ENCODE data around the gene SESN1.

Gene SESN1

DNA sequence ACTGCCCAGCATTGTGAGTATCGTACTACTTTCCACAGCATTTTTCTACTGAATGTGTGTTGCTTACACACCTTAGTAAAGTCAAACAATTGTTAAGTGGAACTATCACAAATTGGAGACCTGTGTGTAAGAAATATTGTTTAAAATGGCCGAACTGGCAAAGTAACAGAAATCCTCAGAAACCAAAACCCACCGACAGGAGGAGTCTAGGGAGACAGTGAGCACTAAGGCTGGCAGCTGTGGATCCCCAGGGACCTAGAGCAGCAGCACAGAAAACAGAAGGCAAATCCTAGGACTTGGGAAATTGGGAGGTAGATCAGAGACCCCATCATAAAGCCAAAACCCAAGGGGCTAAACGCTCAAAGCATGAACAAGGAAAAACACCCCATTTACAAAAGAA, 69.9 kb downstream of the SESN1 start:
- no peak for DNase-seq

DNA sequence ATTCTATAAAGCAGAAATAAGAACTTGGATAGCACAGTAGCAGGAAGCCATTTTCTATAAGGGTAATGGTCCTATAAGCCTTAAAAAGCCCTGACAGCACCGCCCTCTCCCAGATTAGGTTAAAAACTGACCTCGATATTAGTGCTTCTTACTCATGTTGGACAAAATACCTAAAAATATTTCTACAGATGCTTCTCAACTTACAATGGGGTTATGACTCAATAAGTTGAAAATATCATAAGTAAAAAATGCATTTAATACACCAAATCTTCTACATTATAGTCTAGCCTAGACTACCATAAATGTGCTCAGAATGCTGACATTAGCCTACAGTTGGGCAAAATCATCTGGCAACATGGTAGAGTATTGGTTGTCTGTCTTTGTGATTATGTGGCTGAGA, 70.3 kb downstream of the SESN1 start:
- DNase-seq, result no peak

DNA sequence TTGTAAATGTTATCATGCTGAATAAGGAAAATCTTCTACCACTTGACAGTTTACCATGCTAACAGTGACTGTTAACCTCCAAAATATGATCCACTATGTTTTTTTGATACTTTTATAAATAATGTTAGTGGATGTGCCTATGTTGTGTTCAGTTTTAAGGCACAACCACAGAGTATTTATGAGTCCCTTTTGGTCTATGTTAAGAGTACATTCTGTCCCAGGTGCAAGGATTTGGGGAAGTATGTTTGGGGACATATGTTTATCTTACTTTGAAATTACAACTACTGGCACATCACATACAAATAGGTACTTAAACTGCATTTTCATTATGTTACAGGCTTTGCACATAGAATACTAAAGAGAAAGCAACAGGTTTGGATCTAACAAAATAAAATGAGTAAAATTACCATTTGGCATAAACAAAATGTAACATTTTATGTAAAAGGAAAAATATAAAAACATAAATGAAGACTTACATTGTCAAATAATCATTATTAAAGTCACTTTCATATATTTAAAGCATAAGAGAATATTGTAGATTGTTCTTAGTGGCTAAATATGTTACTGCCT, 71.2 kb downstream of the SESN1 start:
- no peak for DNase-seq

DNA sequence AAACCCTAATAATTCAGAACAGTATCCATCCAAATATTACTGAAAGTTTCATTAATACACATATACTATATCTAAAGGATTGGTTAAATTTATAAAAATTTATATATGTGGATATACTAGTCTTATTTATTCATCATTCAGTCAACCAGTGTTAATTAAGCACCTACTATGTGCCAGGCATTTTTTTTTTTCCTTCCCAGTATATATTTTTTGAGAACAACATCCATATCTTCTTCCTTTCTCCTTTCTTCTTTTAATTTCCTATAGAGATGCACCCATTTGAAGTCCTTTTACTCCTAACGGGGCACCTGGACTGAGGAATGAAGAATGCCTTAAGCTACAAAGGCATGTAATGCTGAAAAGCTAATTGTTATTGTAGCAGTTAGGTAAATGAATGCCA, 72.8 kb downstream of the SESN1 start:
- no peak for DNase-seq

DNA sequence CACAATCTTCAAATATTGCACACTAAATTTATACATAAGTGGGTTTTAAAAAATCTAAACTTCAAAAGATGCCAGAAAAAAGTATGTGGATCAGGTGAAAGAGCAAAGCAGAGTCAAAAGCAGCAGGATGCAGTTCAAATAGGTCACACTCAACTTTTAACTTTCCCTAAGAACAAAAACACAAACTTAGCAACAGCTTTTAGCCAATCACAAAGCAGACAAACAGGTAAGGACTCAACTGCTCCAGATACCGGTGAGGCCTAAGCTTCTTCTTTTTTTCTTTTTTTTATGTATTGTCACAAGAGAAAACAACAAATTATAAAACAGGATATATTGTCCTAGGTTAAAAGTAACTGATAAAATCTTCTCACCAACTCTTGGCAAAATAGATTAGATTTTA, 74.7 kb downstream of the SESN1 start:
- no peak for DNase-seq

DNA sequence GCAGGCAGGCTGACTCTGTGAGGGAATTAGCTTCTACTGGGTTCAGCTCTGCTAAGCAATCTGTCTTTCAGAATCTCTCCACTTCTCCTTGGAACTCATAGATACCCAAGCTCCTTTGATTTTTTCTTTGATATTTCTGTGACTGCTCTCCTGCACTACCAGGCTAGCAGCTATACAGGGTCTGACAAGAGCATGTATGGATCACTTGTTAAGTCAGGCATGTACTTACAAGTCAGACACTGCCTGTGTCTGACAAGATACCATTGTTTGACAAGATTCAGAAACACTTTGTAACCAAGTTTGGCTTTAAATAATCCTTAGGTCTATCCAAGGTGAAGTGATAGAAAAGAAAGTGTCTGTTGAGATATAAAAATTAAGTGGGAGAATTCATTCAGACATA, 79.5 kb downstream of the SESN1 start:
- no peak for DNase-seq

DNA sequence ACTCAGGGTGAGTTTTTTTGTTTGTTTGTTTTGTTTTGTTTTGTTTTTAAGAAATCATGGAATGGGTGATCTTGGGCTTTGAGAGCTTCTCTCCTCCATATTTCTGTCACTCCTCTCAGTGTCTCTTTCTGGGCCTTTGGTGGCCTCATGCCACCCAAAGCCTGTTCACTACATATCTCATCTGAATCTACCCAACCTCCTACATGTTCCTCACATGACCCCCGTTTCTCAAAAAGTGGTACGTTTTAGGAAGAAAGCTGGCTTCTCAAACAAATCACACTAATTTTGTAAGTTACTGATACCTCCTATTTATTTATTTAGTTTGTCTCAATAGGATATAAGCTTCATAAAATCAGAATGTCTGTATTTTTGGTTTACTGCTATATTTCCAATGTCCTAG, 80.0 kb downstream of the SESN1 start:
- no peak for DNase-seq

DNA sequence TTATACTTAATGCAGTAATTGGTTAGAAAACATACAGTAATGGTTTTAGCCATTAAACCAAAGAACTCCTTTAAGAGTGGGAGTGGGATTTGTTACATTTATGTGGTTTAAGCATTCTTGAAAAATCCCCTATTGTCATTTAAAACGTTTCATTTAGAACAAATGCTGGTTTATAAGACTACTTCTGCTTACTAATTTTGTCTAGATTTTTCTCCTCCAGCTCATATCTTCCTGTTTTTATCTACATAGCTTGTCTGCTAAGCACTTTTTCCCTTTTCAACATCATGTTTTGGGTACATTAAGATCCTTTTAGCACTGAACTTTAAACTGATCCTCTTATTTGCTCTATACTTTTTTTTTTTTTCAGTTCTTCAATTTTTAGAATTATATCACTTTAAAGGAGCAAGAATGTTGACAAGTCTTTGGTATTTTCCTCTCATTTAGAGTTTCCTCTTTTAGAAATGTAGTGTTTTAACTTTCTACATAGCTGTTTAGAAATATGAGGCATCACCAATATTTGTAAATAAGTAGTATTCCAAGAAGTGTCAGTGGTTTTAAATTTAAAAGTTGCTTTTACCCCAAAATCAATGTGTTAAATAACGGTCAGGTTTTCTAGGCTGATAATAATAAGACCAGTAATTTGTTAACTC, 80.9 kb downstream of the SESN1 start:
- DNase-seq, result no peak

DNA sequence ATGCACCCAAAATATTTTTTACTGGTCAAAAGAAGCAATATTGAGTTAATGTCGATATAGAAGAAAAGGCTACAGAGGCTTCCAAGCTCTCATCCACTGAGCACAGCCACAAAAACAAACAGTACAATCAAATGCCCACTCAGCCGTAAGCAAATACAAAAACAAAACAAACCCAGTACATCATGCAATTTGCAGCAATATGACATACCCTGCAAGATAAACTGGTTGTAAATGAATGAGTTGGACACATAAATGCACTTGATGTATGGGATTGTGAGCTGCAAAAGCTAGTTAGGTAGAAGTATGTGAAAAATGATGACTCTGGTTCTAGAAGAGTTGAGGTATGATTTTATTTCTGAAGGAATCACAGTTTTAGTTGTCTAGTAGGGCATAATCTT, 83.9 kb downstream of the SESN1 start:
- no peak for DNase-seq

DNA sequence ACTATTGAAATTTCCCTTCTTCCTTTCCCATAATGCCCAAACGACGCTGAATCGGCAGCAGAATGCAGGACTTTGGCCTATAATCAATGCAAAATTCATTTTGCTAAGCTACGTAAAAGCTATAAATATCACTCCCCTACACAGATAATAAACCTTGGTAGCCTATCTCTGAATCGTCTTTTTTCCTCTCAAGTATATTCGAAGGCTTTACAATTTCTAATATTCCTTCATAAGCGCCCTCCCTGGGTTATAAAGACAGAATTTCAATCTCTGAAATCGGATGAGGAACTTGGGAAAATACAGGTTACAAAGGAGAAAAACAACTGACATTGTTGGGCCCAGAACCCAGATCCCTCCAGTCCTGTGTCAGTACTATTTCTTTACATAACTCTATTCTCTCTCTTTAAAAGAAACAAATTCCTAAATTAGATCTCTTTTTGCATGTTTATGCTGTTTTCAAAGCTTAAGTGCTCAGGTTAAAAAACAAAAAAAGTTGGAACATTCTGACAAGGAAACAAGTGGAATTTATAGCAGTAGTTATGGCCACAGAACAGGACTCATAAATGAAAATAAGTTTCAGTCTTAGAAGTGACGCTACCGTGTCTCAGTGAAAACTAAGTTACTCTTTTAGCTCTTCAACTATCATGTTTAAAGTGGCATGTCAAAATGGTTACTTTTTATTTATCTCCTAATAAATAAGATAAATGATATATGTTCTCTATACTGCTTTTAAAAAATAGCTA, 84.5 kb downstream of the SESN1 start:
- no peak for DNase-seq

DNA sequence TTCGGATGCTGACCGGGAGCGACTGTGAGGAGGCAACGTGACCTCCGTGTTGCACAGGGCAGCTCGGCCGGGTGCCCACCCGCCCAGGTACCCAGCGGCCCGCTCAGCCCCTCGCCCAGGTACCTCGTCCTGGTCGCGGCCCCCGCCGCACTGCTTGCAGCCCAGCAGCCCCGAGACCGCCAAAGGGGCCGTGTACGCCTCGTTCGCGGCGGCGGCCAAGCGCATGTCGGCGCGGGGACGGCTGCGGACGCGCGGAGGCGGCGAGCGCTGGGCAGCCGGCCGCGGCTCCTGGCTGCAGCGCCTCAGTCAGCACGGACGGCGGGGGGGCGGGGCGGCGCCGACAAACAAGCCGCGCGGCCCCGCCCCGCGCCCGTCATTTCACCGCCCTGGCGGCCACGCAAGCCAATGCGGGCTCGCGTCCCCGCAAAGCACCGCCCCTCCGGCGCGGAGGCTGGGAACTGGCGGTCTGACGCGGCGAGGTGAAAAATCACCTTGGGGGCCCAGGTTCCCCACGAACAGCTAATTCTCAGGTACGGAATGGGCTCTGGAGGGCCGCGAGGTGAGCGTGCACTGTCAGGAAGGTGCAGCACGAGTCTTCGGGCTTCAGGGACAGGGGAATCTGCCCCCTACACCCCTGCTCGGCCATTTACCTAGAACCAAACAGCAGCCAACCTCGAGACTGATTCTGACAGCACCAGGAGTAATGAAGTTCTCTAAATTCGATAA, 85.2 kb downstream of the SESN1 start:
- DNase-seq, result peak; percentile 90 to 93

DNA sequence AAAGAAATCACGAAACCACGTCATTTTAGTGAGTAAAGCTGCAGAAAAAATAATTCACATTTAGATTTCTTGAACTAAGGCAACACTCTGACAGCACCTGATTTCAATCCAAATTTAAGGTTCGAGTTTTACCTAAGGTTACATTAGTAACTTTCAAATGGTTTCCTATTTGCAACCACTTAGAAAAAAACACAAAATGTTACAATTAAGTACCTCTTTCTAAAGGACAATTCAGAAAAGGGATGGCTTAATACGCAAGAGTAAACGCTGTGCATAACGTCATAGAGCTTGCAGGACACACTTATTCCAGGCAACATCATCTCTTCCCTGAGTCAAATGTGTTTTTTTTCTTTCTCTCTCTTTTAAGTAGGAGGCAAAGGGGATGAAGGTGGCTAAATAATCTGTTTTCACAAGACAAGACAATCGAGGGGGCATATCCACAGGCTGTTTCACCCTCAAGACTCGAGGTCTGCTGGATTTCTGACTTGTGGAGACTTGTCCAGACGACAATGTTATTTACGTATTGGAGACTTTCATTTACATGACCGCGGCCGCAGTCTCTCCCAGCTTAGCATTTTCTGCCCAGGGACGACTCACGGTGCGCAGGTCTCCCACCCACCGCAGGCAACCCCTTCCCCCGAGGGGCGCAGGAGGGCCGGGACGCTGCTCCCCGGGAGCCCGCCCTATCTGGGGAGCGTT, 86.0 kb downstream of the SESN1 start:
- peak in 1 of 2 experiments; percentile 26 for DNase-seq

DNA sequence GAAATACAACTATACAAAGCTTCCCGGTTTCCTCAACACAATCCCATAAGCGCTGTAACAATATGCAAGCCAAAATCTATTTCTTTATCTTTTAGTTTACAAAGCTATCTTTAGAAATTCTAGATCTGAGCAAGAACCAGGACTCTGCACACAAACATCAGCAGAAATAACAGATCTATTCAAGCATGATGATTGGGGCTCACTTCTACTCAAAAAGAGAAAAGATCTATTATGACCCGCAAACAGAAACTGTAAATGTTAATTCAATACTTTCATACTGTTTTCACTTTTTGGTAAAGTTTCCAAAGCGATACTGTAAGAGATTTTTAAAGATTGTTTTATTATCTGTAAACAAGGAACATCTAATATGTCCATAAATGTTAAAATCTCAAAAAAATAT, 86.6 kb downstream of the SESN1 start:
- DNase-seq, result no peak

DNA sequence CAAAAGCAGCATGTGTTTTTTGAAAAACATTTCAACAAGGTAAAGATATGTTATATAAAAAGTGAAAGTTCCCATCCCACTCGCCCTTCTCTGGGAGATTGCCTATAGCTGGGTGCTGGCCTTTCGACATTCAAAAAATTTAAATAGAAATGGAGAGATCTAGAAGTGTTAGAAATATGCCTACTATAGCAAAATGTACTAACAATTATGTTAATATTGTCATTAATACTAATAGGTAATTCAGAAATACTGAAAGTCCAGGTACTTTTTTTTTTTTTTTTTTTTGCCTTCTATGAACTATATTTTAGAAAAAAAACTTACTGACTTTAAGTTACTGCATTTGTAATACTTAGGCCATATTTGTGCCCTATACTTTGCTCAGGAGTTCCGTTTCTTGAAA, 87.1 kb downstream of the SESN1 start:
- DNase-seq, result no peak

DNA sequence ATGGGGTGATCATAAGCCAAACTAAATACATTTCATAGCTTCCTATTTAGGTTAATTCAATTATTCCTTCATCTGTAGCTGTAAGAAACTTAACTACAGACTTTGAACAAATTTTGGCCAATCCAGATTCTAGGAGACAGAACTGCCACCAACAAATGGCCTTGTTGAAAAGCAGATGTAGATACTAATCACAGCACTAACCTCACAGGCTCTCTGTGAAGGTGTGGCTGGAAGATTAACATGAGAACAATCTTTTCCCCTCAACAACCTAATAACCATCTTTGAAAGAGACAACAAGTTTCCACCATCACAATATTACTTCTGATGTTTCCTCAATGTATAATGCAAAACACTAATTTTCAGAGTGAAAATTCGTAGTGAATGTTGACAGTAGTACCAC, 87.8 kb downstream of the SESN1 start:
- no peak for DNase-seq

DNA sequence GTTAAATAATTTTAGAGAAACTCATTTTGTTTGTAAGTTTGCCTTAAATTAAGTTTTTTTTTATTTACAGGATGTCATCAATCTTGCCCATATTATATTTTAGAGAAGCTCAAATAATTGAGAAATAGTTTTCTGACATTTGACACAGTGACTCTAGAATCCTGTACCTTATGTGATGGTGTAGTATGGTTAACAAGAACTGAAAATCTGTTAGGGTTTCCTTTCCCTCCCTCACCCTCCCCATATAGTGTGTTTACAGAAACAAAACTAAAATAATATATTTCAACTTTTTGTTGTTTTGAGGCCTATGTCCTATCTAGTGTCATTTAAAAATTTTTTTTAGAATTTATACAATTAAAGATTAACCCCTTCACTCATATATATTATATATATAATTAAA, 91.8 kb downstream of the SESN1 start:
- DNase-seq, result no peak

DNA sequence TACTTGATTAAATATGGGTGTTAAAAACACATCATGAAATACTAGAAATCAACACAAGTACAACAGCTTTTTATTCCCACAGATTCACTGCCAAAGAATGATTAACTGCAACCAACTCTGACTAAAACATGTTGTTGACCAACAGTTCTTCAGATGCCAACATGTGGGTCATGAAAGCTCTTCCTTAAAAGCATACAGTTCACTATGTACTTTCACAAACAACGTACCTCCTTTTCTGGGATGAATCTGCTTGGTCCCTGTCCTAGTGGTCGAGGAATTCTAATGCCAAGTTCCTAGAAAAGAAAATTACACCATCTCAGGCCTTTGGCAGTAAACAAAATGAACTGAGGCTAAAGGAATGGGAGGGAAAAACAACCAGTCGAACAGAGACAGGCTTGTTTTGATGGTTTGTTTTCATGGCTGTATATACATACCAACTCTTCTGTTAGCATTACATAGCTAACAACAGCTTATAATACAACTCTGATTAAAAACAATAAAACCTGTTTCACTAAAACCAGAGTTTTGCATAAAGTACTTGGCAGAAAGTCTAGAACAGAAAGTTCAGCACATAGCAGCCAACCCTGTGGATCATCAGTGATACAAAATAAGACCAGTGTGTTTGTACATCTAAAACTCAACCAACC, 92.5 kb downstream of the SESN1 start:
- no peak for DNase-seq

DNA sequence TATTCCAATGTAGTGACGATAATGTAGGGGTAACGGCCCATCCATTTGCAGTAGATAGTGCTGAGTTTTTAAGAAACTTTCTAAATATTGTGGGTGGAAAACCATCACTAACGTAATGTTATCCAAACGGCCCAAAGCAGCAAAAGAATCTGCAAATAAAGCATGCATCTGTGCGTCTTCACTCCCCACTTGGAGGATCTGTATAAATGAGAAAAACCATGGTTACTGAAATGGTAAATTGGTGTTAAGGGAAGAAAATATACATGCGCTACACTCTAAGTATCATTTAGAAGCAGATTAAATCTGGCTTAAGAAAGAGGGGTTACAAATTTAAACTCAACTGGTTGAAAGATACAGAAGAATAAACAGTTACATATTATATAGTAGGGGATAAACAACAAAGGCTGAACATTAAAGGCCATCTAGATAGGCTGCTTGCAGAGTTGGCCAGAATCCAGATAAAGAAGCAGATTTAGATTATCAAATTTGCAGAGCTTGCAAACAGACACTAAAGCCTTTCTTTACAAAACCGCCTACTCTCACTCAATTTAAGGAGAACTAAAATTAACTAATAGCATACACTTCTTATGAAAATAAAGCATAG, 93.3 kb downstream of the SESN1 start:
- DNase-seq, result no peak

DNA sequence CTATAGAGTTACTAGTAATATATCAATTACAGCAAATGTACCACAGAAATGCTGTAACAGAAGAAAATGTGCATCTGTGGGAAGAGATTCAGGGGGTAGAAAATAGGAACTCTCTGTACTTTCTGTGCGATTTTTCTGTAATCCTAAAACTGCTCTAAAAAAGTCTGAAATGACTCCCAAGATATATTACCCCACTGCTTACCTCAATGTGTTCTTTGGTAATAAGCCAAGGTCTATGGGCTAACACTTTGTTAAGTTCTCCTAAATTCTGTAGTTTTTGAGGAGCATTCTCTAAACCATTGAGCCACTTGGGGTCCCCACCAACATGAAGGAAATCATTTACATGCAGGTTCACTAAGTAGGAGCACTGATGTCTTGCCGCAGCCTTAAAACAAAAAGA, 94.4 kb downstream of the SESN1 start:
- no peak for DNase-seq

DNA sequence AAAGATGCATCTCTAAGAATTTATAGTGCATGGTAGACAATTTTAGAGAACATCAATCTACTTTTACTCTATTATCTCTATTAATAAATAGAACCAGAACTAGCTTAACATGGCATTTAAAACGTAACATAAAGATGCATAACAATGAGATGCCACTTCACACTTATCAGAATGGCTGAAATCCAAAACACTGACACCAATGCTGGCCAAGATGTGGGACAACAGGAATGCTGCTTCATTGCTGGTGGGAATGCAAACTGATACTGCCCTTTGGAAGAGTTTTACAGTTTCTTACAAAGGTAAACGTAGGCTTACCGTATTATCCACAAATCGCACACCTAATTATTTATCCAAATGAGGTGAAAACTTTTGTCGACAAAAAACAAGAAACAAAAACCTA, 95.2 kb downstream of the SESN1 start:
- no peak for DNase-seq

DNA sequence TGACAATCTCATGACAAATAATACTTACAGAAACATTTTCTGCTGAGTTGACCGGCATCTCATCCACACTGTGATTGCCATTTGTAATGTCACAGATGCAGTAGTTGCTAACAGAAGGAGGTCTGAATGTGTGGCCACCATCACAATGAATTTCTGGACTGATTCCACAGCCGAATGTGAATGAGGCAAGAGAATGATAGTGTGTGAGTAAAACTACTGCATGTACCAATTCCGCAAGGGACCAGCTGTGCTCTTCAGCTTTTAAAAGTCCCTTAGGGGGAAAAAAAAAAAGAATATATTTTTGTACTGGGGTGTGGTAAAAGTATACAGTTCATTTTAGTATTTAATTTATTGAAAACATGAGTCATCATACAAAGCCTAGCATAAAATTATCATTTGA, 96.2 kb downstream of the SESN1 start:
- no peak for DNase-seq

DNA sequence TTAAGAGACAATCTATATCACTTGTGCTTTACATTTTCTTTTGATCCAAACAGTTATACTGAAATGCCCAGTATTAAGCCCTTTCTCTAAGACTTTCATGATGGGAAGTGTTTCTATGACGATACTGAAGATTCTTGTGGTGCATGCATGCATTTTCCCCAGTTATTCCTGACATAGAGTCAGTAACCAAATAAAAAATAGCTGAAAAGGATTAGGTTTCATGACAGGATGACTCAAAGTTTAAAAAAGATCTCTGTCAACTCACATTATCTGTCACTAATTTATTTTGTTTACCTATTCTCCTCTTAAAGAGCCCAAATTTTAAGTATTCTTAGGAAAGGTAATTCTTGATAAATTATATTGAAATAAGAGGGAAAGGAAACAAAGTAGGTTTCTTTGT, 98.4 kb downstream of the SESN1 start:
- no peak for DNase-seq
